NT2/D1 (cell line): ENCODE data around the gene BAIAP2L2.

ENCODE experiments used
- DNase-seq: peaks from one replicate; pipeline ENCODE4 v3.0.0-alpha.2; 2011; ENCODE audit warnings: low read depth, low spot score
- H3K27me3 ChIP-seq: 2 replicates; pipeline ENCODE4 v1.6.0; 2011; ENCODE audit warnings: mild to moderate bottlenecking; ENCODE audit not compliant: insufficient read length, insufficient read depth
- H3K36me3 ChIP-seq: 2 replicates; pipeline ENCODE4 v1.6.1; 2011; ENCODE audit warnings: mild to moderate bottlenecking, low read length, mixed read lengths; ENCODE audit not compliant: insufficient read depth, insufficient read length
- H3K4me1 ChIP-seq: 2 replicates; pipeline ENCODE4 v1.5.1; 2011; ENCODE audit not compliant: insufficient read depth, insufficient read length
- H3K4me3 ChIP-seq: 2 replicates; pipeline ENCODE4 v1.5.1; 2011; ENCODE audit warnings: low read depth; ENCODE audit not compliant: insufficient read length
- H3K9ac ChIP-seq: 2 replicates; pipeline ENCODE4 v1.6.0; 2011; ENCODE audit warnings: low read depth; ENCODE audit not compliant: insufficient read length
- H3K9me3 ChIP-seq: 2 replicates; pipeline ENCODE4 v1.5.1; 2011; ENCODE audit warnings: mild to moderate bottlenecking, low read length; ENCODE audit not compliant: insufficient read depth
- SUZ12 ChIP-seq: IDR thresholded peaks from 2 replicates; pipeline ENCODE4 v1.6.1; 2011; ENCODE audit not compliant: insufficient read length, insufficient read depth; ENCODE audit errors: extremely low read depth
- YY1 ChIP-seq: IDR thresholded peaks from 2 replicates; pipeline ENCODE4 v1.6.1; 2011; ENCODE audit not compliant: insufficient read length, insufficient read depth
- ZNF274 ChIP-seq: IDR thresholded peaks from 2 replicates; pipeline ENCODE4 v1.6.1; 2011; ENCODE audit warnings: mild to moderate bottlenecking, low read depth, low read length

Gene BAIAP2L2

DNA sequence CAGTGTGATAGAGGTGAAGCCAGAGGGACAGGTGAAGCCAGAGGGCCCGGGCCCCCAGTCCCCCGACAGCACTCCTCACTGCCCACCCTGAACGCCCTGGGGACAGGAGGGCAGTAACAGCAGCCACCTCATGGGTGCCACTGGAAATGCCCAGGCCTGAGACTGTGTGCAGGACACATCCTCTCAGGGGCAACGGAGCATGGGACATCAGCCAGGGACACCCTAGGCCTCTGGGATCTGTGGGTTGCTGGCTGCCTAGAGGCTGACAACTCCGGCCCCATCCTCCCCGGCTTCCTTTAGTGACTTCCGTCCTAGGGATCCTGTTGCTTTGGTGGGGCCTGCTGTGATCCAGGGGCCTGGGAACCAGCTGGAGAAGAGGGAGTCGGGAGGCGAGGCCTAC, 17.4 kb upstream of the BAIAP2L2 start:
- Histone ChIP-seq H3K36me3 (peaks cover 11% of the 10 kb centered on the region), H3K27me3 (no peaks in the 10 kb centered on the region), H3K4me1 (peaks cover 5% of the 10 kb centered on the region), H3K9me3 (no peaks in the 10 kb centered on the region), H3K4me3 (no peak overlapping the region), H3K9ac (no peak overlapping the region)
- DNase-seq, result no peak
- TF ChIP-seq YY1 (no peak), SUZ12 (no peak), ZNF274 (no peak)

DNA sequence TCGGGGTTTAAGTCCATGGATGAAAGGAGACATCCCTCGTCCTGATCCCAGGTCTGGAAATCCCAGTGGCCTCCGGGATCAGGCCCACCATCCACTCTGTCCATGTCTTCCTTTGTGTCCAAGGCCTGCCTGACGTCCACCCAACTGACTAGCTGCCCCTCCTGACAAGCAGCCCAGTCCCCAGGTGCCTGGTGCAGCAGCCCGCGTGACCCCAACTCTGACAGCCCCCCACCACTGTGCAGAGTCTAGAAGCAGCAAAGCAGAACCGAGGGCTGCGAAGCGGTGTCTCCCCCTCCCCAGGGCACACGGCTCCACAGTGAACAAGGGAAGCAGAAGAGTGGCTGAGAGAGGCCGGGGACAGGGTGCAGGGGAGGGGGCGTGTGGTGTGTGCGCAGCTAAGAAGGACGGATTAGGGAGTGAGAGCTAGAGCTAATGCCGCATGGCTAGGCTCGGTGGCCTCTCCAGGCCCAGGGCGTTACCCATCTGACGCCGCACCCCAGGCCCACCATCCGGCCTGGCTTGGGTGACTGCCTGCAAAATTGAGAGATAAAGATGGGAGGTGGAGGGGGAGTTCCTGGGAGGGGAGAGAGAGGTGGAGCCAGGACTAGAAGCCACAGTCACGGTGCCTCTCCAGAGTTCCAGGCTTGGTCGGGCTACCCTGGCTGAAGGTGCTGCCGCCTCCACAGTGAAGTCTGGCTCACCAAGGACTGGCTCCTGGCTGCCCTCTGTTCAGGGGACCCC, 16.6 kb upstream of the BAIAP2L2 start:
- no peak for DNase-seq
- no peaks in the 10 kb centered on the region for H3K27me3 ChIP-seq
- peaks cover 6% of the 10 kb centered on the region for H3K36me3 ChIP-seq
- no peak overlapping the region for H3K4me3 ChIP-seq
- peaks cover 5% of the 10 kb centered on the region for H3K4me1 ChIP-seq
- TF ChIP-seq YY1, result no peak
- TF ChIP-seq ZNF274, result no peak
- no peak for TF ChIP-seq SUZ12
- H3K9ac ChIP-seq, result no peak overlapping the region
- H3K9me3 ChIP-seq, result no peaks in the 10 kb centered on the region

- Histone ChIP-seq H3K36me3 (peaks cover 6% of the 10 kb centered on the region), H3K4me3 (no peak overlapping the region), H3K4me1 (peaks cover 5% of the 10 kb centered on the region), H3K27me3 (no peaks in the 10 kb centered on the region), H3K9ac (no peak overlapping the region), H3K9me3 (no peaks in the 10 kb centered on the region)
- no peak for TF ChIP-seq ZNF274
- TF ChIP-seq SUZ12, result no peak
- TF ChIP-seq YY1, result no peak
- DNase-seq, result no peak
Observed at GRCh38 chr22:38125751-38126201, 15.3 kb upstream of the BAIAP2L2 start.

DNA sequence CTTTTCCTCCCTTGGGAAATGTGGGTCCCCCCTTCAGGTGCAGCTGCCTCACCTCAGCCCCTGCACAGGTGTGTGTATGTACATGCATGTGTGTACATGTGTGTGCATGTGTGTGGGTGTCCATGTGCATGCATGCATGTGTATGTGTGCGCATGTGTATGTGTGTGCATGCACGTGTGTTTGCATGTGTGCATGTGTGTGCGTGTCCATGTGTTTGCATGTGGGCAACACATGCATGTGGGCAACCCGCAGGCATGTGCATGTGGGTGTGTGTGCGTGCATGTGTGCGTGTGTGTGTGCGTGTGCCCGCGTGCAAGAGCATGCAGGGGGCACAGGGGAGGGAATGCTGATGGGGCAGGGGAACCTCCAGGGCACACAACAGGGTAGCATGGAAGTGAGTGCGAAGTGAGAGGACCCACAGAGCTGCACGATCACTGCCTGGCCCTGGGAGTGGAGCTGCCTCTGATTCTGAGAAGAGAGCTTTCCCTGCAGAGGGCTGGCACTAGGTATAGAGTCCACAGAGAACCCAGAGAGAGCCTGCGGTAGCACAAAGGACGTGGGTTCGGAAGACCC, 14.6 kb upstream of the BAIAP2L2 start:
- Histone ChIP-seq H3K36me3 (peaks cover 6% of the 10 kb centered on the region), H3K9ac (no peak overlapping the region), H3K27me3 (no peaks in the 10 kb centered on the region), H3K4me1 (peaks cover 5% of the 10 kb centered on the region), H3K4me3 (no peak overlapping the region), H3K9me3 (no peaks in the 10 kb centered on the region)
- no peak for DNase-seq
- TF ChIP-seq SUZ12, result no peak

GRCh38 chr22:38124236-38124974, 13.9 kb upstream of the BAIAP2L2 start:
- Histone ChIP-seq H3K36me3 (peaks cover 6% of the 10 kb centered on the region), H3K4me3 (no peak overlapping the region), H3K9me3 (no peaks in the 10 kb centered on the region), H3K27me3 (no peaks in the 10 kb centered on the region), H3K9ac (no peak overlapping the region), H3K4me1 (peaks cover 5% of the 10 kb centered on the region)
- DNase-seq, result no peak
- TF ChIP-seq SUZ12 (no peak), ZNF274 (no peak), YY1 (no peak)

GRCh38 chr22:38122616-38123015, 12.1 kb upstream of the BAIAP2L2 start:
- H3K9me3 ChIP-seq, result no peaks in the 10 kb centered on the region
- no peak overlapping the region for H3K9ac ChIP-seq
- H3K4me1 ChIP-seq, result peaks cover 5% of the 10 kb centered on the region
- TF ChIP-seq YY1, result no peak
- TF ChIP-seq ZNF274, result no peak
- TF ChIP-seq SUZ12, result no peak
- H3K4me3 ChIP-seq, result no peak overlapping the region
- no peak for DNase-seq
- H3K36me3 ChIP-seq, result peaks cover 6% of the 10 kb centered on the region
- H3K27me3 ChIP-seq, result no peaks in the 10 kb centered on the region
